GM21619 (cell line): ENCODE results near the gene MYO6.

Experiments used
- ATAC-seq: cut with Tn5 transposase; IDR thresholded peaks from one replicate; pipeline ENCODE4 v1.9.1; 2021; ENCODE audit not compliant: unreplicated experiment

The MYO6 gene

GRCh38 chr6:75762063-75762462 is 13.0 kb downstream of the MYO6 start:
- no peak for ATAC-seq

DNA sequence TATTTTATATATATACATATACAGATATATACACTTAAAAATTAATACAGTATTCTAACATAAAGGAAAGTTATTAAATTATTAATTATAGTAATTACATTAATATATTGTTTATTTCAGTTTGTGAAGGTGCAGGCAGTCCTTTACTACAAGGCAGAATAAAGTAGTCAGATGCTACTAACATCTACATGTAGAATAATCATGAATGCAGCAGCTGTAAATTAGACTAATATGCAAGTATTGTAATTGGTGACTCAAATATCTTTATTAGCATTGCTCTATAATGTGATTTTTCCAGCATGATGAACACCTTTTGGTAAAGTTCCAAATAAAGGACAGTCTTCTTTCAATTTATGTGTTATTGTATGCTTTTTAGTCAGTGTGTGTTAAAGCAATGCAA is 17.3 kb downstream of the MYO6 start:
- no peak for ATAC-seq

- ATAC-seq = no peak
Measured at GRCh38 chr6:75770844-75771243, 21.8 kb downstream of the MYO6 start.

GRCh38 chr6:75775219-75775618 is 26.2 kb downstream of the MYO6 start:
- ATAC-seq = no peak

- ATAC-seq = no peak
Measured at GRCh38 chr6:75776461-75776860, 27.4 kb downstream of the MYO6 start.

- no peak for ATAC-seq
Measured at GRCh38 chr6:75778757-75779156, 29.7 kb downstream of the MYO6 start.

- no peak for ATAC-seq
Measured at GRCh38 chr6:75786152-75786551, 37.1 kb downstream of the MYO6 start.

GRCh38 chr6:75788894-75789293 is 39.9 kb downstream of the MYO6 start:
- ATAC-seq = no peak

- ATAC-seq = no peak
Measured at GRCh38 chr6:75791881-75792280, 42.8 kb downstream of the MYO6 start.

DNA sequence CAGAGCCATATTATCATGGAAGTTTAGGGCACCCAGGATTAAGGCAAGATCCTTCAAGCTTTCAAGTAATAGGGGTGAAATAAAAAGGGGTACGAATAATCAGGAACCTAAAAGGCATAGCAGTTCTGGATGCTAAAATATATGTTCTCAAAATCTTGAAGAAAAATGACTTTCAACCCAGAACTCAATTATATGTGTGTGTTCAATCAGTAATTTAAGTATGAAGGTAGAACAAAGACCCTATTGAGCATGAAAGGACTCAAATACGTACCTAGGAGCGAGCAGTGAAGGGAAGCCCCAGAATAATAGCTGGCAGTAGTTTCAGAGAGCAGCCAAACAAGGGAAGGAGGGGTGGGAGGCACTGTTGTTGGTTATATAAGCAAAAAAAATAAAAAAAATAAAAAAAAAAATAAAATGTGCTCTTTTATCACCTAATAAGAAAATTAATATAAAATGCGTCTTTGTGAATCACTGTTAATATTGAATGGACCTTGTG is 45.4 kb downstream of the MYO6 start:
- no peak for ATAC-seq

DNA sequence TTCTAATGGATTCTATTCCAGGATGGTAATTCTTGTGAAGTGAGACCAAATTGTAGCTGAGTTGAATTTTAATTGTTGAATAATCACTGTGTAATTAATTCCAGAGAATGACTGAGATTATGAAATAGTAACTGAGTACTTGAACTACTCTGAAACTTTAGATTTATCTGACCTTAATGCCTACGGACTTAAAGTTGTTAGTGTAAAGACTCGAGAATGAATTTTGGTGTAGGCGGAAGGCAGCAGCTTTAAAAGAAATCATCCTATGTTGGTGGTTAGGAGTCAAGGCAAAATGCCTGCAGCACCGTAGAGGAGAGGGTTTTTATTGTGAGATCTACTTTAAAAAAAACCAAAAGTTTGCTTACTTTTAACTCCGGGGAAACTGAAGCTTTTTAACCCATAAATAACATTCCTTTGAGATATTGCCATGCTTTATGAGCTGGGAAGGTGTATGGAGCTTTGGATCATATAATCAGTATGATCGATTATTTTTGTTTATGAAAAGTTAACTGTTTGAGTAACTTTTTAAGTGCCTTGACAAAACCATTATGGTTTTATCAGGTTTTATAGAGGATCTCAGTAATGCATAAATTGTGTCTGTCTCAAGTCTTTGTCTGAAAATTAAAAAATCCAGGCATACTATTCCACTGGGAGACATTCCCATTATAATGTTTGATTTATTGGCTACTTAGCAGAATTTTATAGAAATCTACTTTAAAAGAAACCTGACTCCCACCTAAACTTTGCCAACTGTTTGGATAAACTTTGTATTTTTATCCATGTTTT is 46.1 kb downstream of the MYO6 start:
- no peak for ATAC-seq

GRCh38 chr6:75796723-75797122 is 47.7 kb downstream of the MYO6 start:
- no peak for ATAC-seq

DNA sequence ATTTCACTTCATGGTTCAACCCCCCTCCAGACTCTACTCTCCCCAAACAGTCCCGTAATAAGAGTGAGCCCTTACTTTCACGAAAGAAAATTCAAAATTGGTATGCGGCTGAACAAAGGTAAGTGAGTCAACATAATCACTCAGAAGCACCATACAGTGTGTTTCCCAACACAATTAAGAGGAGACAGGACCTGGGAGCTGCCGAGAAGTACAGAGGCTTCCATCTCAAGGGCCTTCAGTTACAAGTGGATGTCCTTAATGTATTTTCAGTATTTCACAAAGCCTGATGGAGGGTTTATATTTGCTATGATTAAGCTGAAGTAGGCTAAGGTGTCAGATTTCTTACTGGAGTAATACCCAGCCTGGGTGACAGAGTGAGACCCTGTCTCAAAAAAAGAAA is 51.1 kb downstream of the MYO6 start:
- no peak for ATAC-seq

DNA sequence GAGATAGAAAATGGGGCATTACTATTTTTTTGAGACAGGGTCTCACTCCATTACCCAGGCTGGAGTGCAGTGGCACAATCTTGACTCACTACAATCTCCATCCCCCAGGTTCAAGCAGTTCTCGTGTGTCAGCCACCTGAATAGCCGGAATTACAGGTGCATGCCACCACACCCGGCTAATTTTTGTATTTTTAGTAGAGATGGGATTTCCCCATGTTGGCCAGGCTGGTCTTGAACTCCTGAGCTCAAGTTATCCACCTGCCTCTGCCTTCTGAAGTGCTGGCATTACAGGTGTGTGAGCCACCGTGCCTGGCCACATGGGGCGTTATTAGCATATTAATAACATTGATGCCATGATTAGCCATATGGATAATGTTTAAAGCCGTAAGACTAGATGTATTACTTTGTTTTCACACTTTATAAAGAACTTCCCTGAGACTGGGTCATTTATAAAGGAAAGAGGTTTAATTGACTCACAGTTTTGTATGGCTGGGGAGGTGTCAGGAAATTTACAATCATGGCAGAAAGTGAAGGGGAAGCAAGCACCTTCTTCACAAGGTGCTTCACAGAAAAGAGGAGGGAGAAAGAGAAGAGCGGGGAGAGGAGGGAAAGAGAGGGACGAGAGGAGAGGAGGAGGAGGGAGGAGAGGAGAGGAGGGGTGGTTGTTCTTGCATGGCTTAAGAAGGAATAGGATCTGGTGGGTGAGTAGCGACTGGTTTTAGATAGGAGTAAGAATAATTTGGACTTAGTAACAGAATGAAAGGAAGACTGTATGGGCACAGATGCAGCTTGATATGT is 51.9 kb downstream of the MYO6 start:
- ATAC-seq = no peak

GRCh38 chr6:75802366-75802765 is 53.3 kb downstream of the MYO6 start:
- ATAC-seq = no peak

DNA sequence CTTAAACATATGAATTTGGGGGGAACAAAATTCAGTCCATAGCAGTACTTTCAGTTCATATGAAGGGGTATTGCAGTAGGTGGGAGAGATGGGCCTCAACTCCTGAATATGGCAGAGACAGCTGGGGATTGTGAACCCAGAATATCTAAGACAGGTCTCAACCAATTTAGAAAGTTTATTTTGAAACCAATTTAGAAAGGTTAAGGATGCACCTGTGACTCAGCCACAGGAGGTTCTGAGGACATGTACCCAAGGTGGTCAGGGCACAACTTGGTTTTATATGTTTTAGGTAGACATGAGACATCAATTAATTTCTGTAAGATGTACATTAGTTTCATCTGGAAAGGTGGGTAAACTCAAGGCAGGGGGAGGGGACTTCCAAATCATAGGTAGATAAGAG is 59.5 kb downstream of the MYO6 start:
- no peak for ATAC-seq

DNA sequence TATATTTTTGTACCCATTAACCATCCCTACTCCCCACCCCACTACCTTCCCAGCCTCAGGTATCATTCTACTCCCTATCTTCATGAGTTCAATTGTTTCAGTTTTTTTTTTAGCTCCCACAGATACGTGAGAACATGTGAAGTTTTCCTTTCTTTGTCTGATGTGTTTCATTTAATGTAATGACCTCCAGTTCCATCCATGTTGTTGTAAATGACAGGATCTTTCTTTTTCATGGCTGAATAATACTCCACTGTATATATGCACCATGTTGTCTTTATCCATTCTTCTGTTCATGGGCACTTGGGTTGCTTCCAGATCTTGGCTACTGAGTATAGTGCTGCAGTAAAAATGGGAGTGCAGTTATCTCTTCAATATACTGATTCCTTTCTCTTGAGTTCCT is 63.5 kb downstream of the MYO6 start:
- no peak for ATAC-seq

GRCh38 chr6:75813476-75814250 is 64.6 kb downstream of the MYO6 start:
- no peak for ATAC-seq

- no peak for ATAC-seq
Measured at GRCh38 chr6:75815756-75816155, 66.7 kb downstream of the MYO6 start.

- no peak for ATAC-seq
Measured at GRCh38 chr6:75818098-75818855, 69.2 kb downstream of the MYO6 start.
